GM18907 (cell line): ENCODE measurements around the gene IP6K2.
A peak's percentile ranks its signal among the peaks of the same experiment; 100 is the strongest.

ENCODE experiments used
- ATAC-seq: cut with Tn5 transposase; IDR thresholded peaks from one replicate; pipeline ENCODE4 v1.9.1; 2021; ENCODE audit warnings: mild to moderate bottlenecking, moderate library complexity; ENCODE audit not compliant: unreplicated experiment

Gene IP6K2

GRCh38 chr3:48692551-48692950 is 24.5 kb downstream of the IP6K2 start:
- no peak for ATAC-seq

GRCh38 chr3:48690846-48691458 is 26.1 kb downstream of the IP6K2 start:
- ATAC-seq = no peak

- ATAC-seq = no peak
These were observed 27.6 kb downstream of the IP6K2 start for GRCh38 chr3:48689384-48689783.

- ATAC-seq = no peak
These were observed 28.3 kb downstream of the IP6K2 start for GRCh38 chr3:48688737-48689075.

- no peak for ATAC-seq
These were observed 28.8 kb downstream of the IP6K2 start for GRCh38 chr3:48688032-48688736.

GRCh38 chr3:48687220-48687678 is 29.8 kb downstream of the IP6K2 start:
- no peak for ATAC-seq

GRCh38 chr3:48686538-48687219 is 30.3 kb downstream of the IP6K2 start:
- ATAC-seq = no peak

- ATAC-seq = peak; percentile 80
These were observed 31.2 kb downstream of the IP6K2 start, which contains the start of gene NCKIPSD for GRCh38 chr3:48685603-48686511. TSS of gene NCKIPSD (minus strand) at chr3:48685915. CDS start at chr3:48685807, 108 bp downstream.

- ATAC-seq = no peak
These were observed 31.8 kb downstream of the IP6K2 start for GRCh38 chr3:48685293-48685602.

GRCh38 chr3:48684480-48685143 is 32.4 kb downstream of the IP6K2 start:
- no peak for ATAC-seq

GRCh38 chr3:48684054-48684349 is 33.0 kb downstream of the IP6K2 start:
- no peak for ATAC-seq

GRCh38 chr3:48682786-48683185 is 34.2 kb downstream of the IP6K2 start:
- ATAC-seq = no peak

GRCh38 chr3:48681974-48682610 is 34.9 kb downstream of the IP6K2 start:
- no peak for ATAC-seq

- no peak for ATAC-seq
These were observed 35.5 kb downstream of the IP6K2 start for GRCh38 chr3:48681541-48681880.

- ATAC-seq = no peak
These were observed 36.0 kb downstream of the IP6K2 start for GRCh38 chr3:48680811-48681540.

- no peak for ATAC-seq
These were observed 37.3 kb downstream of the IP6K2 start for GRCh38 chr3:48679411-48680391.

- ATAC-seq = no peak
These were observed 38.2 kb downstream of the IP6K2 start for GRCh38 chr3:48678566-48679380.

GRCh38 chr3:48678056-48678455 is 39.0 kb downstream of the IP6K2 start:
- no peak for ATAC-seq
